Right lobe of liver (tissue), 4 donors: ENCODE measurements around the gene ZC2HC1B.

ENCODE experiments used
- CTCF ChIP-seq, 4 donors: fragments of 200-600 bp in 3 of 4; fragments of 450-650 bp in 1 of 4; IDR thresholded peaks; one replicate each; pipeline versions ENCODE4 v1.5.1 to v1.8.0; 2016 to 2022; ENCODE audit warnings: antibody characterized with exemption in 4 of 4, mild to moderate bottlenecking in 2 of 4
- POLR2A ChIP-seq: fragments of 450-650 bp; IDR thresholded peaks from one replicate; pipeline ENCODE4 v1.6.1; 2017; ENCODE audit warnings: antibody characterized with exemption, mild to moderate bottlenecking
- donor health status: DM: no; HTN: no; CAD: no.
- donor health status: DM: no; HTN: no; CAD: no.
- donor health status: DM: no; HTN: yes; CAD: no.

- no peak for TF ChIP-seq CTCF (IDR thresholded peaks at IDR 0.05)
- no peak for TF ChIP-seq POLR2A
Observed at GRCh38 chr6:143864234-143864633, at the start of gene ZC2HC1B.
